A549 (cell line): ENCODE data around the gene SCRN2.

Source experiments
- CHD4 ChIP-seq: fragments of 200-600 bp; sonication (generic); IDR thresholded peaks from 2 replicates; pipeline ENCODE4 v1.6.1; 2016; ENCODE audit warnings: antibody characterized with exemption, mild to moderate bottlenecking, borderline replicate concordance
- EP300 ChIP-seq, 2 experiments: fragments of >200 bp; sonication (Bioruptor Twin); formaldehyde crosslinking; IDR thresholded peaks; 2 replicates in 1 of 2; 3 replicates in 1 of 2; pipeline ENCODE4 v1.6.1; 2016 to 2017
- JUN ChIP-seq, 2 experiments: fragments of >200 bp; sonication (Bioruptor Twin); formaldehyde crosslinking; IDR thresholded peaks; 2 replicates in 1 of 2; 3 replicates in 1 of 2; pipeline ENCODE4 v1.6.1; 2016 to 2017
- KDM1A ChIP-seq: fragments of 200-600 bp; sonication (generic); IDR thresholded peaks from 2 replicates; pipeline ENCODE4 v1.6.1; 2016; ENCODE audit warnings: low read depth, mild to moderate bottlenecking
- MYC ChIP-seq: IDR thresholded peaks from 2 replicates; pipeline ENCODE4 v1.6.1; 2012; ENCODE audit warnings: mild to moderate bottlenecking, inconsistent platforms, low read length, improper control_type of control experiment, borderline replicate concordance
- ZC3H11A ChIP-seq: fragments of 450-650 bp; IDR thresholded peaks from 2 replicates; pipeline ENCODE4 v1.6.1; 2014; ENCODE audit warnings: antibody characterized with exemption, mild to moderate bottlenecking
- ZNF302 ChIP-seq: fragments of 250-450 bp; sonication (Bioruptor Pico); IDR thresholded peaks from 2 replicates; pipeline ENCODE4 v1.9.0; 2021; ENCODE audit warnings: inconsistent platforms, mild to moderate bottlenecking, moderate library complexity
- TF ChIP-seq, protein P1 (sequence below): fragments of >200 bp; sonication (Bioruptor Twin); formaldehyde crosslinking; IDR thresholded peaks from 3 replicates; pipeline ENCODE4 v1.5.1; 2016
- TF ChIP-seq, protein P2 (sequence below): fragments of >200 bp; sonication (Bioruptor Twin); formaldehyde crosslinking; IDR thresholded peaks from 3 replicates; pipeline ENCODE4 v1.6.1; 2016
- TF ChIP-seq, protein P3 (sequence below): fragments of 150-350 bp; IDR thresholded peaks from 2 replicates; pipeline ENCODE4 v1.6.1; 2014; ENCODE audit warnings: low read depth, mild to moderate bottlenecking, low read length

DNA sequence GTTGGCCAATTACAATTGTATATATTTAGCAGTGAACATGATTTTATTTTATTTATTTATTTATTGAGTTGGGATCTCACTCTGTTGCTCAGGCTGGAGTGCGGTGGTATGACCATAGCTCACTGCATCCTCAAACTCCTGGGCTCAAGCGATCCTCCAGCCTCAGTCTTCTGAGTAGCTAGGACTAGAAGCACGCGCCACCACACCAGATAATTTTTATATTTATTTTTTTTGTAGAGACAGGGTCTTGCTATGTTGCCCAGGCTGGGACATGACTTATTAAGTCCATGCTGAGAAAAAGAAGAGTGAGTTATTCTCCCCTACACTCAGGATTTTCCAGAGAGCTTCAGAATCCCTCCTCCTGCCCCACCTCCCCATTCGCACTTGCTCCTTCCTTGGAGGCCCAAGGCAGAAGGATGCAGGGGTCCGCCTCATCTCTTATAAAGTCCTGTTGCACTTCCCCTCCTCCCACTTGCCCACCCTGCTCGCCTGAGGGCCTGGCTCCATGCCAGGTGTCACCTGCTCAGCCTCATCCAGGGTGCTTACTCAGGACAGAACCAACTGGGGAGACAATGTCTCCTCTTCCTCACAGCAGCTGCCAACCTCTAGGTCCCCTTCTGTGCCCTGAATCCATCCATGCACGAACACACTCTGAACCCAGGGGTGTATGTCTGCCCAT, 38.8 kb upstream of the SCRN2 start:
- TF ChIP-seq MYC (no peak), CHD4 (no peak), JUN (IDR thresholded peaks at IDR 0.05) (no peak), KDM1A (no peak), ZNF302 (CRISPR knock-in tag) (no peak), ZC3H11A (no peak), EP300 (IDR thresholded peaks at IDR 0.05) (no peak)
- TF ChIP-seq, protein P1, sequence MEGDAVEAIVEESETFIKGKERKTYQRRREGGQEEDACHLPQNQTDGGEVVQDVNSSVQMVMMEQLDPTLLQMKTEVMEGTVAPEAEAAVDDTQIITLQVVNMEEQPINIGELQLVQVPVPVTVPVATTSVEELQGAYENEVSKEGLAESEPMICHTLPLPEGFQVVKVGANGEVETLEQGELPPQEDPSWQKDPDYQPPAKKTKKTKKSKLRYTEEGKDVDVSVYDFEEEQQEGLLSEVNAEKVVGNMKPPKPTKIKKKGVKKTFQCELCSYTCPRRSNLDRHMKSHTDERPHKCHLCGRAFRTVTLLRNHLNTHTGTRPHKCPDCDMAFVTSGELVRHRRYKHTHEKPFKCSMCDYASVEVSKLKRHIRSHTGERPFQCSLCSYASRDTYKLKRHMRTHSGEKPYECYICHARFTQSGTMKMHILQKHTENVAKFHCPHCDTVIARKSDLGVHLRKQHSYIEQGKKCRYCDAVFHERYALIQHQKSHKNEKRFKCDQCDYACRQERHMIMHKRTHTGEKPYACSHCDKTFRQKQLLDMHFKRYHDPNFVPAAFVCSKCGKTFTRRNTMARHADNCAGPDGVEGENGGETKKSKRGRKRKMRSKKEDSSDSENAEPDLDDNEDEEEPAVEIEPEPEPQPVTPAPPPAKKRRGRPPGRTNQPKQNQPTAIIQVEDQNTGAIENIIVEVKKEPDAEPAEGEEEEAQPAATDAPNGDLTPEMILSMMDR, result no peak
- TF ChIP-seq, protein P2, sequence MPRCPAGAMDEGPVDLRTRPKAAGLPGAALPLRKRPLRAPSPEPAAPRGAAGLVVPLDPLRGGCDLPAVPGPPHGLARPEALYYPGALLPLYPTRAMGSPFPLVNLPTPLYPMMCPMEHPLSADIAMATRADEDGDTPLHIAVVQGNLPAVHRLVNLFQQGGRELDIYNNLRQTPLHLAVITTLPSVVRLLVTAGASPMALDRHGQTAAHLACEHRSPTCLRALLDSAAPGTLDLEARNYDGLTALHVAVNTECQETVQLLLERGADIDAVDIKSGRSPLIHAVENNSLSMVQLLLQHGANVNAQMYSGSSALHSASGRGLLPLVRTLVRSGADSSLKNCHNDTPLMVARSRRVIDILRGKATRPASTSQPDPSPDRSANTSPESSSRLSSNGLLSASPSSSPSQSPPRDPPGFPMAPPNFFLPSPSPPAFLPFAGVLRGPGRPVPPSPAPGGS, result no peak
- TF ChIP-seq, protein P3, sequence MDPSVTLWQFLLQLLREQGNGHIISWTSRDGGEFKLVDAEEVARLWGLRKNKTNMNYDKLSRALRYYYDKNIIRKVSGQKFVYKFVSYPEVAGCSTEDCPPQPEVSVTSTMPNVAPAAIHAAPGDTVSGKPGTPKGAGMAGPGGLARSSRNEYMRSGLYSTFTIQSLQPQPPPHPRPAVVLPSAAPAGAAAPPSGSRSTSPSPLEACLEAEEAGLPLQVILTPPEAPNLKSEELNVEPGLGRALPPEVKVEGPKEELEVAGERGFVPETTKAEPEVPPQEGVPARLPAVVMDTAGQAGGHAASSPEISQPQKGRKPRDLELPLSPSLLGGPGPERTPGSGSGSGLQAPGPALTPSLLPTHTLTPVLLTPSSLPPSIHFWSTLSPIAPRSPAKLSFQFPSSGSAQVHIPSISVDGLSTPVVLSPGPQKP, result no peak
